Stomach smooth muscle (tissue), 2 donors: ENCODE measurements around the gene PPIP5K2.

Experiments used
- H3K27ac ChIP-seq: one replicate; pipeline ENCODE4 v1.7.0; 2013; ENCODE audit warnings: mild to moderate bottlenecking, low read length, inconsistent platforms
- H3K27me3 ChIP-seq, 2 donors: one replicate each; pipeline ENCODE4 v1.7.0; 2013; ENCODE audit warnings: low read length in 2 of 2; ENCODE audit not compliant: insufficient read depth in 2 of 2, control insufficient read depth in 1 of 2
- H3K36me3 ChIP-seq, 2 donors: one replicate each; pipeline ENCODE4 v1.7.0; 2013; ENCODE audit warnings: low read length in 2 of 2; ENCODE audit not compliant: control insufficient read depth in 2 of 2, insufficient read depth in 2 of 2
- H3K4me1 ChIP-seq: one replicate; pipeline ENCODE4 v1.7.0; 2013; ENCODE audit warnings: low read length; ENCODE audit not compliant: control insufficient read depth, insufficient read depth
- H3K4me3 ChIP-seq, 2 donors: one replicate each; pipeline ENCODE4 v1.7.0; 2013; ENCODE audit warnings: low read length in 2 of 2
- H3K9ac ChIP-seq, 2 donors: one replicate each; pipeline ENCODE4 v1.7.0; 2013; ENCODE audit warnings: low read length in 2 of 2, mild to moderate bottlenecking in 1 of 2
- H3K9me3 ChIP-seq, 2 donors: one replicate each; pipeline ENCODE4 v1.7.0; 2013; ENCODE audit warnings: low read length in 2 of 2; ENCODE audit not compliant: control insufficient read depth in 2 of 2
- donor health status: healthy.
- donor health status: Pancreatic carcinoma.

Gene PPIP5K2

DNA sequence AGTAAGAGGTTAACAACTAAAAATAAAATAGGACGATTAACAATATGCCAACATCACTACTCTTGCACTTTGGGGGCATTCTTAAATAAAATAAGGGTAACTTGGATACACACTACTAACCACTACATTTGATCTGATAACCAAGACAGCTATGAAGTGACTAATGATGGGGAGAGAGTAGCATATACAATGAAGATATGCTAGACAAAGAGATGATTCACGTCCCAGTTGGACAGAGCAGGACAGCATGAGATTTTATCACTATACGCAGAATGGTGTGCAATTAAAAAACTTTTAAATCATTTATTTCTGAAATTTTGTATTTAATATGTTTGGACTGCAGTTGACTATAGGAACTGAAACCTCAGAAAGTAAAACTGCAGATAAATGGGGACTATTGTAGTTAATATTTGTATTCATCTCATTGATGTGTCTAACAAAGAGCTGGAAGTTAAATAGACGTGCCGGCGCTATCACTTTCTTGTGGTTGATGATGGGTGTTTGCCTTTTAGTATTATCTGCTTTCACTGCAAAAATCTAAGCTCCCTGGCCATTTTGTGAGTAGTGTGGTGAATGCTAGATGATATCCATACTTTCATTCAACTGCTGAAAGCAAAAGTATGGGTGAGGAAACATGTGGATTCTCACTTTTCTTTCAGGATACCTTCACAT lies 18.9 kb upstream of the PPIP5K2 start:
- Histone ChIP-seq H3K9ac (no peak overlapping the region), H3K36me3 (peaks cover 0 to 9% of the 10 kb centered on the region in 2 donors), H3K4me1 (no peaks in the 10 kb centered on the region), H3K9me3 (no peaks in the 10 kb centered on the region), H3K4me3 (no peak overlapping the region), H3K27ac (no peak overlapping the region), H3K27me3 (no peaks in the 10 kb centered on the region)

DNA sequence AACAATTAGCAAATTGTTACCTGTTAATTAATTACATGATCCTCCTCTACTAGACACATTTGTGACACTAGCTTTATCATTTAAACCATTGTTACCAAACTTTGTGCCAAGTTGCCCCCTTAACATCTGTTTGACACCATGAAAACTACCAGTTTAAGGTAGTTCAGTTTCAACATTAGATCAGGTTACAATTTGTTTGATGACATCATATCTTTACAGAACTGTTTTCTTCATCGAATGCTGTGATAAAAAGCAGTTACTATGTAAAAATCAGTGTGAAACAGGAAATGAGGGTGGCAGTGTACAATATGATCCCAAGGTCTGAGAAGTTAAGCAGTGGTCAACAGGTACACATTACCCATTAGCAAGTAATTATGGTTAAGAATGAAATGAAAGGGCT lies 17.9 kb upstream of the PPIP5K2 start:
- peaks cover 0 to 9% of the 10 kb centered on the region in 2 donors for H3K36me3 ChIP-seq
- H3K27me3 ChIP-seq, result no peaks in the 10 kb centered on the region

DNA sequence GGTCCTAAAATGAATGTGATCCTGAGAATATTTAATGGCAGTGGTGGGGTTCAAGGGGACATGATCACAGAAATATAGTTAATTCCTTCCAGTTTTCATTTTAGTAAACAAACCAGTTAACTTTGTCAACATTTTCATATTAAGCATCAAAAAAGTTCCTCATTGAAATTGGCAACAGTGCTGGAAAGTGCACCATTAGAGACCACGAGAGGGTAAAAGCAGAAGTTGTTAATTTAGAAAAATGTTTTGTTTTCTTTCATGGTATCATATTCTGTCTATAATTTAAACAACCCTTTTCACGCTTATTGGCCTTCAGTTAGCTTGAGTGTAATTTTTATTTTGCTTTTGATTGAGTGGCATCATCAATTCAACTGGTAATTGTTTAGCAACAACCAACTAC lies 12.0 kb upstream of the PPIP5K2 start:
- Histone ChIP-seq H3K4me3 (no peak overlapping the region), H3K4me1 (no peaks in the 10 kb centered on the region), H3K27ac (no peak overlapping the region), H3K27me3 (no peaks in the 10 kb centered on the region), H3K36me3 (peaks cover 0 to under 1% of the 10 kb centered on the region in 2 donors), H3K9me3 (no peaks in the 10 kb centered on the region), H3K9ac (no peak overlapping the region)

More for the DNA sequence above, 17.9 kb upstream of the PPIP5K2 start:
- no peak overlapping the region for H3K27ac ChIP-seq
- H3K9ac ChIP-seq, result no peak overlapping the region
- H3K4me3 ChIP-seq, result no peak overlapping the region
- H3K9me3 ChIP-seq, result no peaks in the 10 kb centered on the region
- H3K4me1 ChIP-seq, result no peaks in the 10 kb centered on the region

GRCh38 chr5:103109277-103109676 lies 10.8 kb upstream of the PPIP5K2 start:
- Histone ChIP-seq H3K9me3 (no peaks in the 10 kb centered on the region), H3K9ac (no peak overlapping the region), H3K27me3 (no peaks in the 10 kb centered on the region), H3K4me1 (no peaks in the 10 kb centered on the region), H3K36me3 (no peaks in the 10 kb centered on the region), H3K27ac (no peak overlapping the region), H3K4me3 (no peak overlapping the region)

DNA sequence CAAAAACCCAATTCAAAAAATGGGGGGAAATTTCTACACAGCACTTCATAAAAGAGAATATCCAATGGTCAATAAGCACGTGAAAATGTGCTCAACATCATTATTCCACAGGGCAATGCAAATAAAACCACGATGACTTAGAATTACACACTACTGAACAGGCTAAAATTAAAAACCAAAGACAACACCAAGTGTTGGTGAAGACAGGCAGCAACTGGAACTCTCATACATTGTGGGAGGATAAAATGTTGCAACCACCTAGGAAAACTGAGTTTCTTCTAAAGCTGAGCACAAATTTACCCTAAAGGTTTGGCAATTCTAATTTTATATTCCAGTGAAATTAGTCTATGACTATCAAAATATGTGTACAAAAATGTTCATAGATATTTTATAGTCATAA lies 9.7 kb upstream of the PPIP5K2 start:
- Histone ChIP-seq H3K36me3 (no peaks in the 10 kb centered on the region), H3K9me3 (no peaks in the 10 kb centered on the region), H3K4me1 (no peaks in the 10 kb centered on the region), H3K27ac (no peak overlapping the region), H3K27me3 (no peaks in the 10 kb centered on the region), H3K9ac (no peak overlapping the region), H3K4me3 (no peak overlapping the region)

DNA sequence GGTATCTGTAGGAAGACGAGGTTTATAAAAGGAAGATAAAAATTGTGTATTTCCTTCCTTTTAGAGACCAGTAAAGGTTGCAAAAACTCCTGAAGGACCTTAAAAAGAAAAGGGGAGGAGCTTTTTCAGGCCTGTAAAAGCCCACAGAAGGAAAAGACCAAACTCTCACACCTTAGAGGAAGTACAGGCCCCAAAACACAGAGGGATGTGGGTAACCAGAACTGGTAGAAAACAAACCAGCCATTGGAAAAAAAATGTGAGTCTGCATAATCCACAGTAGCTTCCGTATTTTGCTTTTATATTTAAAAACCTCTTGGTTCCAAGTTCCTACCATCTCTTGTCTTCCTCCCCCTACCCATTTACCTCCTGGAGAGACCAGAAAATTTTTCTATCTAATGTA lies 8.6 kb upstream of the PPIP5K2 start:
- Histone ChIP-seq H3K9me3 (no peaks in the 10 kb centered on the region), H3K27me3 (no peaks in the 10 kb centered on the region), H3K9ac (no peak overlapping the region), H3K4me3 (no peak overlapping the region), H3K27ac (no peak overlapping the region), H3K4me1 (no peaks in the 10 kb centered on the region), H3K36me3 (no peaks in the 10 kb centered on the region)

DNA sequence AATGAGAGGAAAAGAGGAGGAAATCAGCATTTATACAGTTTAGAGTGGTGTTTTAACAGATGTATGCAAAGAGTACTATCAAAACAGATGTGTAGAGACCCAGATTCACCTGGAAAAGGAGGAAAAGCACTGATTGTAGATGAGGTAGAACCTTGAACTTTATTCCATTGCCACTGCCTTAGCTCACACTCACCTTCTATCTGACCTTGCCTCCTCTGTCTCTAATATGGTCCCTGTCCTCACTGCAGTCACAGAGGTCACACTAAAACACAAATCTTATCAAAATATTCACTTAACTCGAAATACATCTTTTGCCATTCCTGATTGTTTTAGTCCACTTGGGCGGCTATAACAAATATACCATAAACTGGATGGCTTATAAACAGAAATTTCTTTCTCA lies 7.2 kb upstream of the PPIP5K2 start:
- H3K9me3 ChIP-seq, result no peaks in the 10 kb centered on the region
- no peak overlapping the region for H3K4me3 ChIP-seq
- H3K4me1 ChIP-seq, result no peaks in the 10 kb centered on the region
- H3K27ac ChIP-seq, result no peak overlapping the region
- no peak overlapping the region for H3K9ac ChIP-seq
- no peaks in the 10 kb centered on the region for H3K36me3 ChIP-seq
- H3K27me3 ChIP-seq, result no peaks in the 10 kb centered on the region

GRCh38 chr5:103114440-103114839 lies 5.7 kb upstream of the PPIP5K2 start:
- Histone ChIP-seq H3K4me3 (no peak overlapping the region), H3K27ac (no peak overlapping the region), H3K36me3 (no peaks in the 10 kb centered on the region), H3K9ac (no peak overlapping the region), H3K4me1 (peaks cover 4% of the 10 kb centered on the region), H3K9me3 (no peaks in the 10 kb centered on the region), H3K27me3 (no peaks in the 10 kb centered on the region)

- Histone ChIP-seq H3K36me3 (no peaks in the 10 kb centered on the region), H3K9me3 (no peaks in the 10 kb centered on the region), H3K9ac (no peak overlapping the region), H3K27me3 (no peaks in the 10 kb centered on the region), H3K4me1 (peaks cover 4% of the 10 kb centered on the region), H3K4me3 (no peak overlapping the region), H3K27ac (no peak overlapping the region)
Measured at GRCh38 chr5:103117471-103117991, 2.6 kb upstream of the PPIP5K2 start.

GRCh38 chr5:103119070-103119764 lies 884 bp upstream of the PPIP5K2 start:
- no peaks in the 10 kb centered on the region for H3K36me3 ChIP-seq
- no peaks in the 10 kb centered on the region for H3K9me3 ChIP-seq
- H3K4me3 ChIP-seq, result peak overlapping the region; percentile 97 to 98
- H3K4me1 ChIP-seq, result peaks cover 7% of the 10 kb centered on the region
- peak overlapping the region; percentile 84 to 98 for H3K9ac ChIP-seq
- peak overlapping the region; percentile 91 for H3K27ac ChIP-seq
- no peaks in the 10 kb centered on the region for H3K27me3 ChIP-seq
